ENCODE results near the gene FSIP1.

The FSIP1 gene

GRCh38 chr15:39792844-39793335 is 10.2 kb upstream of the FSIP1 start:
- no peak for DNase-seq (ENCODE audit: low read depth in 1 of 2, low spot score in 1 of 2)

- DNase-seq (ENCODE audit: low read depth in 1 of 2, low spot score in 1 of 2), result no peak
These were observed 9.6 kb upstream of the FSIP1 start for GRCh38 chr15:39792025-39792843.

GRCh38 chr15:39789736-39790135 is 7.1 kb upstream of the FSIP1 start:
- no peak for DNase-seq (ENCODE audit: low read depth in 1 of 2, low spot score in 1 of 2)

- no peak for DNase-seq (ENCODE audit: low read depth in 1 of 2, low spot score in 1 of 2)
These were observed 6.3 kb upstream of the FSIP1 start for GRCh38 chr15:39788800-39789565.

- DNase-seq (ENCODE audit: low read depth in 1 of 2, low spot score in 1 of 2), result no peak
These were observed 5.5 kb upstream of the FSIP1 start for GRCh38 chr15:39788108-39788507.

- DNase-seq (ENCODE audit: low read depth in 1 of 2, low spot score in 1 of 2), result no peak
These were observed 4.8 kb upstream of the FSIP1 start for GRCh38 chr15:39787479-39787878.

- DNase-seq (ENCODE audit: low read depth in 1 of 2, low spot score in 1 of 2), result no peak
These were observed 3.9 kb upstream of the FSIP1 start for GRCh38 chr15:39786447-39787056.

GRCh38 chr15:39785841-39786240 is 3.2 kb upstream of the FSIP1 start:
- no peak for DNase-seq (ENCODE audit: low read depth in 1 of 2, low spot score in 1 of 2)

- no peak for DNase-seq (ENCODE audit: low read depth in 1 of 2, low spot score in 1 of 2)
These were observed 2.5 kb upstream of the FSIP1 start for GRCh38 chr15:39785139-39785538.

GRCh38 chr15:39784638-39785037 is 2.0 kb upstream of the FSIP1 start:
- DNase-seq (ENCODE audit: low read depth in 1 of 2, low spot score in 1 of 2), result no peak

- no peak for DNase-seq (ENCODE audit: low read depth in 1 of 2, low spot score in 1 of 2)
These were observed 1.5 kb upstream of the FSIP1 start for GRCh38 chr15:39784125-39784524.

- no peak for DNase-seq (ENCODE audit: low read depth in 1 of 2, low spot score in 1 of 2)
These were observed 691 bp upstream of the FSIP1 start for GRCh38 chr15:39783244-39783820.

GRCh38 chr15:39781967-39782302 is 706 bp downstream of the FSIP1 start:
- DNase-seq (ENCODE audit: low read depth in 1 of 2, low spot score in 1 of 2), result no peak

GRCh38 chr15:39781147-39781966 is 1.3 kb downstream of the FSIP1 start:
- no peak for DNase-seq (ENCODE audit: low read depth in 1 of 2, low spot score in 1 of 2)

- DNase-seq (ENCODE audit: low read depth in 1 of 2, low spot score in 1 of 2), result no peak
These were observed 4.6 kb downstream of the FSIP1 start for GRCh38 chr15:39778021-39778420.

- DNase-seq (ENCODE audit: low read depth in 1 of 2, low spot score in 1 of 2), result no peak
These were observed 5.1 kb downstream of the FSIP1 start for GRCh38 chr15:39777496-39777895.

- no peak for DNase-seq (ENCODE audit: low read depth in 1 of 2, low spot score in 1 of 2)
These were observed 6.6 kb downstream of the FSIP1 start for GRCh38 chr15:39776068-39776467.

GRCh38 chr15:39774688-39775267 is 7.9 kb downstream of the FSIP1 start:
- no peak for DNase-seq (ENCODE audit: low read depth in 1 of 2, low spot score in 1 of 2)

GRCh38 chr15:39770748-39771689 is 11.6 kb downstream of the FSIP1 start:
- DNase-seq (ENCODE audit: low read depth in 1 of 2, low spot score in 1 of 2), result no peak

All from activated CD4-positive, alpha-beta T cell treated with anti-CD3 and anti-CD28 coated beads, Interleukin-2, amount 50 U/mL, for 24 hours (primary cell).